ENCODE measurements around the gene EPGN.
"Not testable (repeated sequence)": the region's sequence is repeated elsewhere in the genome, so short reads cannot be mapped to it uniquely, and the experiment has no call there.

The EPGN gene

GRCh38 chr4:74331944-74332343, 23.7 kb downstream of the EPGN start:
- no peak for TF ChIP-seq CTCF (conservative IDR thresholded peaks at IDR 0.05; ENCODE audit: low read depth, low read length)
- no peak for DNase-seq (ENCODE audit: low read depth)
- H3K4me3 ChIP-seq (ENCODE audit: low read length): no peak overlapping the region

- no peak for TF ChIP-seq CTCF (conservative IDR thresholded peaks at IDR 0.05; ENCODE audit: low read depth, low read length)
- H3K4me3 ChIP-seq (ENCODE audit: low read length): no peak overlapping the region
- no peak for DNase-seq (ENCODE audit: low read depth)
Observed at GRCh38 chr4:74334636-74335035, 26.4 kb downstream of the EPGN start.

GRCh38 chr4:74335341-74336021, 27.2 kb downstream of the EPGN start:
- no peak for DNase-seq (ENCODE audit: low read depth)
- TF ChIP-seq CTCF (conservative IDR thresholded peaks at IDR 0.05; ENCODE audit: low read depth, low read length): no peak
- H3K4me3 ChIP-seq (ENCODE audit: low read length): no peak overlapping the region

- no peak overlapping the region for H3K4me3 ChIP-seq (ENCODE audit: low read length)
- DNase-seq (ENCODE audit: low read depth): no peak
- no peak for TF ChIP-seq CTCF (conservative IDR thresholded peaks at IDR 0.05; ENCODE audit: low read depth, low read length)
Observed at GRCh38 chr4:74338792-74339333, 30.6 kb downstream of the EPGN start.

- DNase-seq (ENCODE audit: low read depth): no peak
- H3K4me3 ChIP-seq (ENCODE audit: low read length): no peak overlapping the region
- TF ChIP-seq CTCF (conservative IDR thresholded peaks at IDR 0.05; ENCODE audit: low read depth, low read length): no peak
Observed at GRCh38 chr4:74339501-74339900, 31.2 kb downstream of the EPGN start.

- not testable (repeated sequence) for DNase-seq (ENCODE audit: low read depth); H3K4me3 ChIP-seq (ENCODE audit: low read length)
Observed at GRCh38 chr4:74340421-74340820, 32.2 kb downstream of the EPGN start.

GRCh38 chr4:74344031-74344430, 35.8 kb downstream of the EPGN start:
- TF ChIP-seq CTCF (conservative IDR thresholded peaks at IDR 0.05; ENCODE audit: low read depth, low read length): no peak
- DNase-seq (ENCODE audit: low read depth): no peak
- H3K4me3 ChIP-seq (ENCODE audit: low read length): no peak overlapping the region
